SH-SY5Y (cell line): ENCODE data around the gene INO80E.

Experiments
- GATA2 ChIP-seq: IDR thresholded peaks from 2 replicates; pipeline ENCODE4 v1.6.1; 2011; ENCODE audit warnings: mild to moderate bottlenecking, low read depth, low read length
- GATA3 ChIP-seq: IDR thresholded peaks from 2 replicates; pipeline ENCODE4 v1.6.1; 2011; ENCODE audit warnings: low read depth, mild to moderate bottlenecking, low read length, moderate library complexity

DNA sequence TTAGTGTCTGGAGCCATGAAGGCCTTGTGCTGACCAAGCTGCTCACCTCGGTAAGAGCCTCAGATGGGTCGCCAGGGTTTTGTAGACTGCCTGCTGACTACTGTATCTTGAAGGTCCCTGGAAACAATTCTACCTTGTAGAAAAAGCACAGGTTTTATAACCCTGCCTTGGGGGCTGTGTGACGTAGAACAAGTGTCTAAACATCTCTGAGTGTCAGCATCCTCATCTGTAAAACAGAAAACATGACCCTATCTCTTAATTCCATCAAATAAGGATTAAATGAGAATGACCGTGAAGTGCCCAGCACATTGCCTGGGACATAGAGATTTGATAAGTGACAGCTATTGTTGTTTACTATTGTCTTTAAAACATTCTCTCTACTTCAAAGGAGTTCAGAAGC, 27.8 kb upstream of the INO80E start:
- TF ChIP-seq GATA2 (no peak), GATA3 (no peak)
